HCT116 (cell line): ENCODE measurements around the gene SLIT1. TPM values are rescaled to one million over a fixed set of nuclear protein-coding genes. Genes with fewer than 3 reads are reported as not detected.

Experiments used
- ATAC-seq: fragments of 200-7000 bp; cut with Tn5 transposase; 2 replicates; pipeline ENCODE4 v1.9.1; 2020; ENCODE audit warnings: mild to moderate bottlenecking, moderate library complexity
- BruUV-seq: library from RNA; stranded (reverse); fragments of 400-500 nt; replicated peaks from 2 replicates; lab custom pipeline; 2021; lab: Mats Ljungman, UMichigan
- CTCF ChIA-PET: fragments of 300-600 bp; sonication (Branson Sonifier 250); formaldehyde crosslinking; loops from one replicate; lab custom pipeline; 2021; ENCODE audit warnings: antibody characterized with exemption; lab: Charles Lee
- POLR2A ChIA-PET: fragments of 300-600, 350-600 bp; sonication (Branson Sonifier 250); formaldehyde crosslinking; loops from one replicate; lab custom pipeline; 2021; ENCODE audit warnings: antibody characterized with exemption; lab: Charles Lee
- RAD21 ChIA-PET, 2 experiments: fragments of 300-600 bp; sonication (Branson Sonifier 250); formaldehyde crosslinking; loops; one replicate each; lab custom pipeline; 2023; ENCODE audit warnings: low total read pairs in 2 of 2; ENCODE audit not compliant: uncharacterized antibody in 2 of 2, unreplicated experiment in 2 of 2, low non-redundant PET in 1 of 2; lab: Charles Lee
- DNase-seq: peaks from one replicate; pipeline ENCODE4 v3.0.0-alpha.2; 2010; ENCODE audit warnings: low read depth, low spot score
- H2AFZ ChIP-seq: fragments of 200-600 bp; shearing (Covaris generic), sonication (generic); 2 replicates; pipeline ENCODE4 v1.6.1; 2017; ENCODE audit warnings: low read depth, mixed run types, mixed read lengths, antibody characterized with exemption, low read length; ENCODE audit not compliant: poor library complexity, severe bottlenecking
- H3K27ac ChIP-seq: 2 replicates; pipeline ENCODE4 v1.5.1; 2012; ENCODE audit warnings: low read depth, low read length
- H3K27me3 ChIP-seq: fragments of 200-600 bp; sonication (generic); 2 replicates; pipeline ENCODE4 v1.6.1; 2016; ENCODE audit warnings: mixed run types, low read length, mixed read lengths; ENCODE audit not compliant: insufficient read depth
- H3K36me3 ChIP-seq, 2 experiments: fragments of 200-500 bp in 1 of 2; fragments of 200-600 bp in 1 of 2; sonication (Bioruptor generic) in 1 of 2; sonication (generic) in 1 of 2; 2 replicates each; pipeline versions ENCODE4 v1.5.1 to v1.6.1; 2014 to 2016; ENCODE audit warnings: low read length in 2 of 2, inconsistent platforms in 1 of 2, mixed read lengths in 1 of 2, mixed run types in 1 of 2; ENCODE audit not compliant: insufficient read depth in 2 of 2, control insufficient read depth in 1 of 2
- H3K4me1 ChIP-seq, 2 experiments: fragments of 200-600 bp in 1 of 2; sonication (generic) in 1 of 2; 2 replicates each; pipeline versions ENCODE4 v1.5.1 to v1.6.1; 2012 to 2017; ENCODE audit warnings: low read length in 2 of 2, inconsistent platforms in 1 of 2, mild to moderate bottlenecking in 1 of 2, mixed read lengths in 1 of 2, mixed run types in 1 of 2, moderate library complexity in 1 of 2; ENCODE audit not compliant: insufficient read depth in 2 of 2, control insufficient read depth in 1 of 2
- H3K4me2 ChIP-seq: fragments of 200-600 bp; sonication (generic); 2 replicates; pipeline ENCODE4 v1.6.1; 2017; ENCODE audit warnings: mixed run types, low read length, mixed read lengths
- H3K4me3 ChIP-seq, 2 experiments: fragments of 200-600 bp in 1 of 2; sonication (generic) in 1 of 2; replicated peaks in 1 of 2; 2 replicates each; pipeline ENCODE4 v1.5.1; 2011 to 2016; ENCODE audit warnings: low read length in 2 of 2, control low read depth in 1 of 2, low read depth in 1 of 2, mild to moderate bottlenecking in 1 of 2, mixed read lengths in 1 of 2, mixed run types in 1 of 2
- H3K79me2 ChIP-seq: fragments of 200-600 bp; sonication (generic); 2 replicates; pipeline ENCODE4 v1.6.1; 2017; ENCODE audit warnings: mild to moderate bottlenecking, mixed run types, low read length, moderate library complexity, mixed read lengths; ENCODE audit not compliant: insufficient read depth
- H3K9ac ChIP-seq: fragments of 200-600 bp; sonication (generic); 2 replicates; pipeline ENCODE4 v1.6.1; 2016; ENCODE audit warnings: low read length, mixed read lengths
- H3K9me2 ChIP-seq: fragments of 200-600 bp; sonication (generic), shearing (Covaris generic); 2 replicates; pipeline ENCODE4 v1.6.1; 2017; ENCODE audit warnings: mixed run types, mild to moderate bottlenecking, moderate library complexity; ENCODE audit not compliant: insufficient read depth
- H3K9me3 ChIP-seq, 2 experiments: fragments of 200-500 bp in 1 of 2; fragments of 200-600 bp in 1 of 2; sonication (Bioruptor generic) in 1 of 2; sonication (generic) in 1 of 2; 2 replicates each; pipeline ENCODE4 v1.6.1; 2014 to 2017; ENCODE audit warnings: low read length in 2 of 2, mixed read lengths in 2 of 2, inconsistent platforms in 1 of 2, low read depth in 1 of 2, mild to moderate bottlenecking in 1 of 2, mixed run types in 1 of 2, moderate library complexity in 1 of 2; ENCODE audit not compliant: control insufficient read depth in 1 of 2, insufficient read depth in 1 of 2
- H4K20me1 ChIP-seq: fragments of 200-600 bp; sonication (generic), shearing (Covaris generic); 2 replicates; pipeline ENCODE4 v1.6.1; 2017; ENCODE audit warnings: mixed run types, mild to moderate bottlenecking, moderate library complexity; ENCODE audit not compliant: insufficient read depth
- ATF3 ChIP-seq: IDR thresholded peaks from 2 replicates; pipeline ENCODE4 v1.6.1; 2012
- EGR1 ChIP-seq: IDR thresholded peaks from 2 replicates; pipeline ENCODE4 v1.6.1; 2012; ENCODE audit warnings: low read depth
- ELF1 ChIP-seq: IDR thresholded peaks from 2 replicates; pipeline ENCODE4 v1.6.1; 2012; ENCODE audit warnings: low read depth, borderline replicate concordance
- FOSL1 ChIP-seq: IDR thresholded peaks from 2 replicates; pipeline ENCODE4 v1.6.1; 2012; ENCODE audit warnings: low read depth
- JUND ChIP-seq: IDR thresholded peaks from 2 replicates; pipeline ENCODE4 v1.6.1; 2012
- RAD21 ChIP-seq: IDR thresholded peaks from 2 replicates; pipeline ENCODE4 v1.6.1; 2012; ENCODE audit warnings: low read depth, mild to moderate bottlenecking
- REST ChIP-seq: IDR thresholded peaks from 2 replicates; pipeline ENCODE4 v1.6.1; 2012; ENCODE audit warnings: low read depth
- SIN3A ChIP-seq: IDR thresholded peaks from 2 replicates; pipeline ENCODE4 v1.6.1; 2012; ENCODE audit warnings: low read depth
- SP1 ChIP-seq: IDR thresholded peaks from 2 replicates; pipeline ENCODE4 v1.6.1; 2012; ENCODE audit warnings: low read depth
- TCF7L2 ChIP-seq: IDR thresholded peaks from 2 replicates; pipeline ENCODE4 v1.7.0; 2011; ENCODE audit warnings: borderline replicate concordance, inconsistent platforms; ENCODE audit not compliant: insufficient read depth, insufficient read length; ENCODE audit errors: extremely low read depth
- YY1 ChIP-seq: IDR thresholded peaks from 2 replicates; pipeline ENCODE4 v1.6.1; 2011; ENCODE audit warnings: low read length, low read depth, moderate library complexity, mild to moderate bottlenecking; ENCODE audit not compliant: insufficient replicate concordance; ENCODE audit errors: extremely low read depth
- ZBTB33 ChIP-seq: IDR thresholded peaks from 2 replicates; pipeline ENCODE4 v1.6.1; 2011; ENCODE audit warnings: mild to moderate bottlenecking, low read length, moderate library complexity; ENCODE audit not compliant: insufficient replicate concordance; ENCODE audit errors: extremely low read depth
- ZFX ChIP-seq: fragments of 450-650 bp; IDR thresholded peaks from 2 replicates; pipeline ENCODE4 v1.6.1; 2017
- ZNF274 ChIP-seq: fragments of 200-500 bp; sonication (Bioruptor generic); IDR thresholded peaks from 2 replicates; pipeline ENCODE4 v1.6.1; 2014; ENCODE audit warnings: mild to moderate bottlenecking, low read depth, low read length, inconsistent platforms
- intact Hi-C: fragments of 100-400 bp; cut with micrococcal nuclease; formaldehyde crosslinking; loops from 2 replicates; pipeline ENCODE4 v1.10.0; 2022
- total RNA-seq: library from RNA; stranded (reverse); gene quantifications from one replicate; pipeline ENCODE4 v1.2.1, GENCODE V29; 2021; ENCODE audit not compliant: unreplicated experiment

The SLIT1 gene
- total RNA-seq, 1 experiment from 2014 or later = 0.42 TPM

DNA sequence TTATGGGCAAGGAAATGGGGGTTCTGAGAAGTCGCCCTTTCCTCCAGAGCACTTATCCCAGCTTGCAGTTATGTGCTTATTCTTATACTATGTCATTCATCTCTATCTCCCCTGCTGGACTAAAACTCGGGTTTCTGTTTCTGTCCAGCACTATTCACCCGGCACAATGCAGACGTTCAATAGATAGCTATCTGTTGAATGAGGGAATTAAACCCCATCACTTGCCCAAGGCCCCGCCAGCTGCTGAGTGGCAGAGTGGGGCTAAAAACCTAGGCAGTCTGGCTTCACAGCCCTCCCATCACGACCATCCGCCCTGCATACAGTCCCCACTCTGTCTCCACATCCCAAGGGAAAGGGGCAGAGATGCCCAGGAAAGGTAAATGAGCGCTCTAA, 5.4 kb downstream of the SLIT1 start:
- ATAC-seq (no peak), DNase-seq (no peak)
- Histone ChIP-seq H3K9ac (no peak overlapping the region), H3K9me2 (no peaks in the 10 kb centered on the region), H3K79me2 (no peaks in the 10 kb centered on the region), H4K20me1 (no peaks in the 10 kb centered on the region), H3K36me3 (no peaks in the 10 kb centered on the region), H3K9me3 (no peaks in the 10 kb centered on the region), H3K27me3 (peaks cover 21% of the 10 kb centered on the region; the same call in 1 of the 2 replicates), H3K4me3 (no peak overlapping the region), H2AFZ (no peak overlapping the region), H3K27ac (no peak overlapping the region), H3K4me1 (peaks cover 0 to 4% of the 10 kb centered on the region in 2 experiments; a peak in 2 of 4 replicates), H3K4me2 (no peak overlapping the region)
- intact Hi-C loops = no loop called here
- RAD21 ChIA-PET = no interaction called here
- TF ChIP-seq FOSL1 (no peak), ZNF274 (no peak), YY1 (no peak), EGR1 (no peak), ELF1 (no peak), SP1 (no peak), TCF7L2 (no peak), JUND (no peak), ATF3 (no peak), ZBTB33 (no peak), REST (no peak), RAD21 (no peak), SIN3A (no peak), ZFX (no peak)
- CTCF ChIA-PET = interaction anchor here (0.6 kb wide), 1 partner anchor 95 kb away, joined by 3 read pairs; no protein-coding TSS in a partner anchor
- POLR2A ChIA-PET = no interaction called here
- no TSS peak for BruUV-seq
